DND-41 (cell line): Measurements from ENCODE around the gene XYLT1.

Experiments
- ATAC-seq: fragments of 200-7000 bp; cut with Tn5 transposase; 3 replicates; pipeline ENCODE4 v1.9.1; 2021; ENCODE audit warnings: low read depth; ENCODE audit not compliant: insufficient read depth
- DNase-seq: peaks from one replicate; pipeline ENCODE4 v3.0.0-alpha.2; 2020
- H2AFZ ChIP-seq: 2 replicates; pipeline ENCODE4 v1.6.0; 2012; ENCODE audit warnings: low read depth, low read length
- H3K27ac ChIP-seq: 2 replicates; pipeline ENCODE4 v1.5.1; 2012; ENCODE audit warnings: low read length, inconsistent platforms
- H3K27me3 ChIP-seq: fragments of 200-600 bp; sonication (generic); 2 replicates; pipeline ENCODE4 v1.6.0; 2012; ENCODE audit warnings: low read length, mild to moderate bottlenecking, inconsistent platforms; ENCODE audit not compliant: insufficient read depth, poor library complexity
- H3K36me3 ChIP-seq: 2 replicates; pipeline ENCODE4 v1.5.1; 2012; ENCODE audit warnings: low read length, inconsistent platforms; ENCODE audit not compliant: insufficient read depth
- H3K4me1 ChIP-seq: 2 replicates; pipeline ENCODE4 v1.5.1; 2012; ENCODE audit warnings: mild to moderate bottlenecking, low read length; ENCODE audit not compliant: insufficient read depth
- H3K4me2 ChIP-seq: 2 replicates; pipeline ENCODE4 v1.6.0; 2012; ENCODE audit warnings: mild to moderate bottlenecking, moderate library complexity, low read length, inconsistent platforms; ENCODE audit not compliant: insufficient read depth
- H3K4me3 ChIP-seq, 2 experiments: fragments of 200-600 bp in 1 of 2; shearing (Covaris generic) in 1 of 2; 2 replicates each; pipeline ENCODE4 v1.5.1; 2012 to 2016; ENCODE audit warnings: inconsistent platforms in 2 of 2, low read length in 2 of 2, mild to moderate bottlenecking in 2 of 2, low read depth in 1 of 2, moderate library complexity in 1 of 2
- H3K79me2 ChIP-seq: 2 replicates; pipeline ENCODE4 v1.6.0; 2012; ENCODE audit warnings: low read length, inconsistent platforms; ENCODE audit not compliant: insufficient read depth
- H3K9ac ChIP-seq: 2 replicates; pipeline ENCODE4 v1.6.0; 2012; ENCODE audit warnings: low read depth, mild to moderate bottlenecking, inconsistent platforms, low read length, moderate library complexity
- H3K9me3 ChIP-seq: 2 replicates; pipeline ENCODE4 v1.5.1; 2012; ENCODE audit warnings: low read length, moderate library complexity, mild to moderate bottlenecking, inconsistent platforms; ENCODE audit not compliant: insufficient read depth, severe bottlenecking
- H4K20me1 ChIP-seq: 2 replicates; pipeline ENCODE4 v1.6.0; 2012; ENCODE audit warnings: low read length; ENCODE audit not compliant: insufficient read depth
- CTCF ChIP-seq: IDR thresholded peaks from 2 replicates; pipeline ENCODE4 v1.5.1; 2012; ENCODE audit warnings: borderline replicate concordance, low read length, moderate library complexity, mild to moderate bottlenecking; ENCODE audit not compliant: poor library complexity, severe bottlenecking; ENCODE audit errors: extremely low read depth
- EZH2 ChIP-seq: IDR thresholded peaks from 3 replicates; pipeline ENCODE4 v1.6.1; 2012; ENCODE audit warnings: borderline replicate concordance, low read depth, mild to moderate bottlenecking, moderate library complexity, low read length, inconsistent platforms; ENCODE audit not compliant: severe bottlenecking

Gene XYLT1

DNA sequence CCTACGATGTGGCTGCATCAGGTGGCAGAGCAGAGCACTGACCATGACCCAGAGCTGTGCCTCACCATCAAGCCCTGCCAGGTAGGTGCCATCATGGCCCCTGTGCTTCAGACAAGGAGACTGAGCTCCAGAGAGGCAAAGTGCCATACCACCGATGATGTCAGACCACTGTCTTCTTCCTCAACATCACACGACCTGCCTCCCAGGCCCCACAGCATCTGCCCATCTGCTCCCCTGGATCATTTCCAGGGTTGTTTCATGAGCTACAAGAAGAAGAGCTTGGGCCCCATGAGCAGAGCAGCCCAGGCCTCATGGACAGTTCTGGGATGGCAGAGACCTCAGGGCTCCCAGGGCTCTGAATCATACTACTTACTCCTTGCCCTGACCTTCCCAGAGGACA lies 9.9 kb downstream of the XYLT1 start:
- no peaks in the 10 kb centered on the region for H3K9me3 ChIP-seq
- no peaks in the 10 kb centered on the region for H3K27me3 ChIP-seq
- H3K9ac ChIP-seq: no peak overlapping the region
- H3K36me3 ChIP-seq: no peaks in the 10 kb centered on the region
- H3K4me3 ChIP-seq: no peak overlapping the region
- H3K79me2 ChIP-seq: no peaks in the 10 kb centered on the region
- peaks cover 9% of the 10 kb centered on the region; the same call in 1 of the 2 replicates for H4K20me1 ChIP-seq
- H3K4me1 ChIP-seq: no peaks in the 10 kb centered on the region
- DNase-seq (no peak), ATAC-seq (no peak)
- H2AFZ ChIP-seq: no peak overlapping the region
- no peak overlapping the region for H3K4me2 ChIP-seq
- no peak overlapping the region for H3K27ac ChIP-seq
- TF ChIP-seq CTCF (no peak), EZH2 (no peak)

GRCh38 chr16:17459903-17460521 lies 10.7 kb downstream of the XYLT1 start:
- H4K20me1 ChIP-seq: peaks cover 9% of the 10 kb centered on the region; the same call in 1 of the 2 replicates
- DNase-seq (no peak), ATAC-seq (no peak)
- no peak overlapping the region for H2AFZ ChIP-seq
- H3K4me2 ChIP-seq: no peak overlapping the region
- no peaks in the 10 kb centered on the region for H3K27me3 ChIP-seq
- no peak overlapping the region for H3K27ac ChIP-seq
- H3K4me1 ChIP-seq: no peaks in the 10 kb centered on the region
- H3K36me3 ChIP-seq: no peaks in the 10 kb centered on the region
- H3K79me2 ChIP-seq: no peaks in the 10 kb centered on the region
- TF ChIP-seq EZH2 (no peak), CTCF (no peak)
- H3K9me3 ChIP-seq: no peaks in the 10 kb centered on the region
- H3K4me3 ChIP-seq: no peak overlapping the region
- no peak overlapping the region for H3K9ac ChIP-seq

DNA sequence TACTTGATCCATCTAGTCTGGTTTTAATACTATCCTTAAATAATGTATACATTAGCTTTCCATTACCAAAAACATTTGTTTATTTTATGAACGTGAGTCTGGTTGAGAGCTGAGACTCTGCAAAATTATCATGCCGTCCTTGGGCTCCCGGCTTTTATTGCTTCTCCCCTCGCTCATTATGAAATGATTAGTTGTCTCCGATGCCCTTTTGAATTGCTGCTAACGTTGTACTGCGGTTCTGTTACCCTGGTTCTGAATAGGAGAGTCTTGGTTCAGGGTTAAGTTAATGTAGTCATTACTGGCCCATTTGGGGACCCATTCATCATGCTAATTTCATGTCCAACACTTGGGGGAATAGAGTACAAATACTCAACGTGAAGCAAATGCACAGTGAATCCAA lies 12.8 kb downstream of the XYLT1 start:
- H3K27ac ChIP-seq: no peak overlapping the region
- H2AFZ ChIP-seq: no peak overlapping the region
- H3K9me3 ChIP-seq: no peaks in the 10 kb centered on the region
- H3K9ac ChIP-seq: no peak overlapping the region
- H3K36me3 ChIP-seq: no peaks in the 10 kb centered on the region
- peaks cover 9% of the 10 kb centered on the region; the same call in 1 of the 2 replicates for H4K20me1 ChIP-seq
- H3K4me3 ChIP-seq: no peak overlapping the region
- H3K79me2 ChIP-seq: no peaks in the 10 kb centered on the region
- ATAC-seq (no peak), DNase-seq (no peak)
- TF ChIP-seq CTCF (no peak), EZH2 (no peak)
- H3K4me2 ChIP-seq: no peak overlapping the region
- H3K4me1 ChIP-seq: no peaks in the 10 kb centered on the region
- H3K27me3 ChIP-seq: no peaks in the 10 kb centered on the region

DNA sequence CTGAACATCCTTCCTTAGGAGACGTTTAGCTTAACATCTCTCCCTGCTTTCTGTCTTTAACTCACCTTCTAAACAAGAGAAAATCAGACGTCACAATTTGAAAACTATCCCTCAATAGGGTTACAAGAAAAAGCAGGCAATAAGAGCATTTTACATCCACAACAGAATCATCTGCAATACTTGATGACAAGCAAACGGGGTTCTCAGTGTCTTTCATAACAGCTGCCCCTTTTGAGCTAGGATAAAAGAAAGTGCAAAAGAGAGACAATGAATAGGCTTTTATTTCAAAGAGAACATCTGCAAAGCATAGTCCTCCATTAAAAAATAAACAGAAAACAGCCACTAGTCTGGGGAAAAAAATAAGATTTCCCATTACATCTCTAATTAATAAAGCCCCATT lies 13.2 kb downstream of the XYLT1 start:
- Histone ChIP-seq H4K20me1 (peaks cover 9% of the 10 kb centered on the region; the same call in 1 of the 2 replicates), H3K4me2 (no peak overlapping the region), H3K79me2 (no peaks in the 10 kb centered on the region), H3K27me3 (no peaks in the 10 kb centered on the region), H3K9ac (no peak overlapping the region), H3K9me3 (no peaks in the 10 kb centered on the region), H3K36me3 (no peaks in the 10 kb centered on the region), H3K4me3 (no peak overlapping the region), H2AFZ (no peak overlapping the region), H3K27ac (no peak overlapping the region), H3K4me1 (no peaks in the 10 kb centered on the region)
- no peak for TF ChIP-seq CTCF
- no peak for TF ChIP-seq EZH2
- ATAC-seq (no peak), DNase-seq (no peak)
